SK-N-SH (cell line): ENCODE measurements around the gene ZBTB22.

ENCODE experiments used
- CHD2 ChIP-seq: fragments of 150-350 bp; IDR thresholded peaks from 2 replicates; pipeline ENCODE4 v1.6.1; 2018; ENCODE audit warnings: low read length; ENCODE audit not compliant: partially characterized antibody
- CTCF ChIP-seq: fragments of 200-600 bp; sonication (generic); IDR thresholded peaks from 2 replicates; pipeline ENCODE4 v1.6.1; 2017; ENCODE audit warnings: antibody characterized with exemption, mild to moderate bottlenecking, moderate library complexity
- EP300 ChIP-seq, 2 experiments: IDR thresholded peaks; 2 replicates each; pipeline versions ENCODE4 v1.4.0 to v1.6.1; 2012; ENCODE audit warnings: borderline replicate concordance in 1 of 2, low read depth in 1 of 2, low read length in 1 of 2
- JUND ChIP-seq: IDR thresholded peaks from 2 replicates; pipeline ENCODE4 v1.4.0; 2012
- MAX ChIP-seq: IDR thresholded peaks from 2 replicates; pipeline ENCODE4 v1.4.0; 2012; ENCODE audit warnings: low read depth
- POLR2AphosphoS5 ChIP-seq: IDR thresholded peaks from 2 replicates; pipeline ENCODE4 v1.6.1; 2012; ENCODE audit warnings: low read depth, low read length
- RFX5 ChIP-seq: IDR thresholded peaks from 2 replicates; pipeline ENCODE4 v1.6.1; 2012; ENCODE audit warnings: mild to moderate bottlenecking, improper control_type of control experiment, low read length
- SIN3A ChIP-seq: IDR thresholded peaks from 2 replicates; pipeline ENCODE4 v1.6.1; 2012; ENCODE audit warnings: low read depth, mild to moderate bottlenecking, low read length, moderate library complexity, borderline replicate concordance
- TAF1 ChIP-seq: IDR thresholded peaks from 2 replicates; pipeline ENCODE4 v1.6.1; 2012; ENCODE audit warnings: low read depth, mild to moderate bottlenecking, low read length, moderate library complexity, borderline replicate concordance
- TCF12 ChIP-seq: IDR thresholded peaks from 2 replicates; pipeline ENCODE4 v1.4.0; 2012
- TEAD4 ChIP-seq: IDR thresholded peaks from 2 replicates; pipeline ENCODE4 v1.4.0; 2012; ENCODE audit warnings: mild to moderate bottlenecking, borderline replicate concordance; ENCODE audit not compliant: insufficient read depth
- USF1 ChIP-seq: IDR thresholded peaks from 2 replicates; pipeline ENCODE4 v1.4.0; 2012; ENCODE audit warnings: low read depth, borderline replicate concordance
- ZBTB33 ChIP-seq: IDR thresholded peaks from 2 replicates; pipeline ENCODE4 v1.4.0; 2012; ENCODE audit warnings: low read depth, borderline replicate concordance

- TF ChIP-seq POLR2AphosphoS5: peak; percentile 11
- TF ChIP-seq CTCF: no peak
- TF ChIP-seq TCF12: no peak
- TF ChIP-seq TAF1: no peak
- no peak for TF ChIP-seq SIN3A
- TF ChIP-seq EP300 (IDR thresholded peaks at IDR 0.05; ENCODE audit: borderline replicate concordance in 1 of 2, low read depth in 1 of 2, low read length in 1 of 2): no peak
- no peak for TF ChIP-seq TEAD4
- TF ChIP-seq JUND: no peak
- no peak for TF ChIP-seq ZBTB33
- TF ChIP-seq RFX5: no peak
- no peak for TF ChIP-seq USF1
- peak; percentile 16 for TF ChIP-seq CHD2
- TF ChIP-seq MAX: no peak
Observed at GRCh38 chr6:33273924-33274902, 43.3 kb downstream of the ZBTB22 start.
